GM04504 (cell line): Measurements from ENCODE around the gene CPEB2.

Experiments used
- DNase-seq: peaks from one replicate; pipeline ENCODE4 v3.0.0-alpha.2; 2012; ENCODE audit warnings: low read depth

The CPEB2 gene

GRCh38 chr4:15117270-15117946 lies 115.1 kb downstream of the CPEB2 start:
- no peak for DNase-seq

GRCh38 chr4:15118292-15118691 lies 116.0 kb downstream of the CPEB2 start:
- no peak for DNase-seq
